GM19324 (cell line): Measurements from ENCODE around the gene MAP2K5.

Experiments used
- ATAC-seq: cut with Tn5 transposase; IDR thresholded peaks from one replicate; pipeline ENCODE4 v1.9.1; 2021; ENCODE audit warnings: mild to moderate bottlenecking, moderate library complexity; ENCODE audit not compliant: unreplicated experiment, low FRiP score

Gene MAP2K5

DNA sequence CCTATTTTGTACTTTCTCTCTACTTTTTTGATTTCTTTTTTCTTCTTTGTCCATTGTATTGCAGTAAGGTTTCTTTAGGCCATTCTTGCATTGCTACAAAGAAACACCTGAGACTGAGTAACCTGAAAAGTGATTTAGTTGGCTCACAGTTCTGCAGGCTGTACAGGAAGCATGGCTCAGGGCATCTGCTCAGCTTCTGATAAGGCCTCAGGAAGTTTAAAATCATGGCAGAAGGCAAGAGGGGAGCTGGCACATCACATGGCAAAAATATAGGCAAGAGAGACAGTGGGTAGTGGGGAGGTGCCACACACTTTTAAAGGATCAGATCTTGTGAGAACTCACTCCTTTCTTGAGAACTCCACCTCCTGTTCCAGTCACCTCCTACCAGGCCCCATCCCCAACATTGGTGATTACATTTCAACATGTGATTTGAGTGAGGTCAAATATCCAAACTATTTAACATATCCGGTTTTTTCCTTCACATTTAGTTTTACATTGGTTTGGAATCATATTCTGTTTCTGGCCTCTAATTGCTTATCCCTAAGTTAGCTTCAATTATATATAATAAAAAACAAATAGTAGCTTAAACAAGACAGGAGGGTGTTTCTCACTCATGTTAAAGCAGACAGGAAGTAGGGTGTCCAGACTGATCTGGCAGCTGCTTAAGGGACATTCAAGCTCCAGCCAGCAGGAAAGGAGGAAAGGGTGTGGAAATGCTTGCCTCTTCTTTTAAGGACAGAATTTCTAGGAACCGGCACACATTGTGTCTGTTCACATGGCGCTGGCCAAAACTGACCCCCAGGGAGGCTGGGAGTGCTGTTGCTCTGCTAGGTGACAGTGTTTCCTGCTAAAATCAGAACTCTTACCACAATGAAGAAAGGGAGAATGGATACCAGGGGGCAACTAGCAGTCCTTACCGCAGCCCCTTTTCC, 254.0 kb downstream of the MAP2K5 start:
- ATAC-seq: no peak

DNA sequence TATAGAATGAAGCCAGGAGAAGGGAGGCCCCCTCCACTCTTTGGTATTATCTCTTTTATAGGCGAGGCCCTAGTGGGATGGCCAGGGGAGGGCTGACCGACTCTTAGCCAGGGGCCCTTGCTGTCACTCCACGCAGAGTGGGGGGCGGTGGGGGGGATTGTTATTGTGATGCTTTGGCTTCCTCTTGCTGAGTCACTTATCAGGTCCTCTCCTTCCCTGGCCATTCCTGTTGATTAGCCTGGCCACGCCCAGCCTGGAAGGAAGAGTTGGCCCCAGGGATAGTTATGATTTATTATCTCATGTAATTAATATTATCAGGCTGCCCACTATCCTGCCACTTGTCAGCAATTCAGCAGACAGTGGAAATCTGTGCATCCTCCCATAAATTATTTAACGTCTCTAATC, 257.3 kb downstream of the MAP2K5 start:
- ATAC-seq: no peak

DNA sequence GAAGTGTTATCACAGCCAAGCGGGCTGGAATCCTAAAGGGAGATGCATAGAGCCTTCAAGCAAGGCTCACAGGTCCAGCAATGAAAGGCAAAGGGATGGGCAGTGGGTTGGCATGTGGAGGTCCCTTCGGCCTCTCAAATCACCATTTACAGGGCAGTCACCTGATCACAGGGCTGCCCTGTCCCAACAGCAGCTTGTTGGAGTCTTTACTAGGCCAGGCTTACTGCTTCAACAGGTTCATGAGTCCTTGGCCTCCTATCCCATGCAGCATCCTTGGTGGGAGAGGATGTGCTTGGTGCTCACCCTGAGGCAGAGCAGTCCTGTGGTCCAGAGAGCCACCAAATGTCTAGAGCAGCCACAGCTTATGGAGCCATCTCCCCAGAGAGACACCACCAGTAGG, 258.6 kb downstream of the MAP2K5 start:
- no peak for ATAC-seq

DNA sequence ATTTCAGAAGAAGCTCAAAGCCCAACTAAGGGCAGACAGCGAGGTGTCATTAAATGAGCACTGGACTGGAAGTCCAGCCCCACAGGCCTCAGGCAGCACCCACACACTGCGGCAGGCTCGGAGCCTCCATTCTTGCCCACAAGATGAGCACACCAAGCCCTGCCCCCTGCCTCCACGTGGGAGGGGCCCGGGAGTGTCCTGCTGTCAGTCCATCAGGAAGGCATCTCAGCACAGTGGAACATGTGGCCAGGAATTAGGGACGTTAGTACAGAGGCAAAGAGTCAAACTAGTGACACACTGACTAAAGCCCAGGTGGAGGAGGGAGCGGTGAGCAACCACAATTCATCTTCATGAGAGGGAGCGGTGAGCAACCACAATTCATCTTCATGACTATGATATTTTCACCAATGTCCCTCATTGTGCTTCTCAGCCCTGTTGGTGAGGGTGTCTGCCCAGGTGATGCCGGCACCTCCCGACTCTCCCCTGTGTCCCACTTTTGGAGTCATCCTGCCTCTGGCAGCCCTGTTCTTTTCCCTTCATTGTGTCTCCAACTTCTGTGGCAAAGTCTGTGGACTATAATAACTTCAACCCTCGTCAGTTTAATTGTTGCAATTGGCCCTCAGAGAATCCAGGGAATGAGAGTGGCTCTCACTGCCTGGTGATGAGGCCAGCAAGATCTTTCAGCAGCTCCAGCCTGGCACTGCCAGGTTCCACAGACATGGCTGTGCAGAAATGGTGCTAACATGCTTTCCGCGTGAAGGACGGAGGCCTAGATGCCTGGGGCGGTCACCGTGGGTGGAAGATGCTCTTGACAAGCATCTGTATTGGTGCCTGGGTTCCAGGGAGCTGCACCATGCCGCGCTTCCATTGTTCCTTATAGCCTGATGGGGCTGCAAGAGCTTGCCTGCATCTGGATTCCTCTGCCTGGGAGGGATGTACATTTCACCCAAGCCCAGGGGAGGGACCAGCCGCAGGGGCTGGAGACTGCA, 259.7 kb downstream of the MAP2K5 start:
- ATAC-seq: no peak

DNA sequence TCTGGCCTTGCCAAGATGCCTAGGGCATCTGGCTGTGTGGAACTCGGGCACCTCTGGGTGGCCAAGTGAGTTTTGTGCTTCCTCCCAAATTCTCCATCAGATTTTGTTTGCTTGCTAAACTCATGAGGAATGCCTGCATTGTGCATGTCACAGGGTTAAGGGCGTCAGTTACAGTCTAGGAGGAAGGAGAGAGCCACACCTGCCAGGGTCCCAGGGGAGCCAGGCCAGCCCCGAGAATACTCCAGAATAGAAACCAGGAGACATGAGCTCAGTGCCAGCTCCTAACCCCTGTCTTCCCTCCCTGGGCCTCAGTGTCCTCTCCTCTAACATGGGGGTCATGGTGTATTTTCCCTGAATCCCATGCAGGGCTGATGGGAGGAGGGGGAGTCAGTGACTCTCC, 260.8 kb downstream of the MAP2K5 start:
- ATAC-seq: no peak

DNA sequence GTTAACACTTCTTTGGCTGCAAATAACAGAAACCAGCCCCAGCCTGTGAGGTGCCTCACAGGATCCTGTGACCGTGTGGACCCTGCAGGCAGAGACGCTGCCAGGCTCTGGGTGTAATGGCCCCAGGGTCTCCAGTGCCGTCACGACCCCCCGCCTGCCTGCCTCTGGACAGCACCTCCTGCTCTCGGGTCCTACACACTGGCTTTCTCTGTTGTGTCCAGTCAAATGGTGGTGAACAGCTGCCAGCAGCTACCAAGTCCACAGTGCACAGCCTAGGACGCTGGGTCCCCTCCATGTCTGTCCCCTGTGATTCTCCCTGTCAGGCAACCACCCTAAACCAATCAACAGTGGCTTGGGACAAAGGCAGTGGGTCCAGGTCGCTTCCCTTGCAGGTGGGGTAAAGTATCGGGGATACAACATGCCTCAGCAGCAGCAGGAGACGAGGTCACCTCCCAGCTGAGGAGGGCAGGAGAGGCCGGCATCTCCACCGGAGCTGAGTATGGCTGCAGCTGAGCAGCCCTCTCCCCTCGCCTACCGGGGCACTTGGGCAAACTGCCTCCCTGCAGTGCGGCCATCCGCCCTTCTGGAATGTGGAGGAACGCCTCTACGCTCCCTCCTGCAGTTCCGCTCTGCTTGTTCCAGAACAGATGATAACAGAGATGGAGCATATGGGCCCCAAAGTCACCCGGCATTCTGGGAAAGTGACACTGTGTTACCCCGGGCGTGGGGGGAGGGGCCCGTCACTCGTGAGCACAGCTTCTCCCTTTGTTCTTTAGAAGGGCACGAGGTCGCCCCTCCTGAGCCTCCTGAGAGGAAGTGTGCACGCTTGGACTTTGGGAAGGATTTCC, 261.7 kb downstream of the MAP2K5 start:
- no peak for ATAC-seq

DNA sequence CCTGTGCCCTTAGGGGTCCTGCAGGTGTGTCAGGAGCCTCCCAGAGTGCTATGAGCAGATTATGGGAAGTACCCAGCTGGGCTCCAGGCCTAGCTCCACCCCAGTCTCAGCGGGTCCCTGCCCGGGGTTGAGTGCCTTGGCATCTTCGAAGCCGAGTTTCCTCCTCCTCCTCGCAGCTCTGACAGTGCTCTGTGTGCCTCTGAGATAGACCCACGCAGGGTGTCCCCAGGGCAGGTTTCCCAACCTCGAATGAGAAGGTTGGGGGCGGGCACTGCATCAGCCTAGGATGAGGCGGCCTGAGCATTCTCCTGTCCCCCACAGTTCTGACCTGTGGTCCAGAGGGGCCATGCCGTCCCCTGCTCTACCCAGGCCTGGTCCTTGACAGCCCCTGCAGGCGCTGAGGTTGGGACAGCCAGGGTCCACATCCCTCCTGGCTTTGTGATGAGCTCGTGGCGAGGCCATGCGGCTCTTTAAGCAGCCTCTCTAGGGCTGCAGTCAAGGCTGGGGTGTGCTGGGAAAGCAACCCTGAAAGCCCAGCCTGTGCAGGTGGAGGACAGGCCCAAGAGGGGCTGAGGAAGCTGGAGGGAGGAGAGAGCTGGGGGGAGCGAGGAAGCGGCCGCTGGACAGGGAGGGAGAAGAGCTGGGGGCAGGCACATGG, 262.6 kb downstream of the MAP2K5 start:
- no peak for ATAC-seq

DNA sequence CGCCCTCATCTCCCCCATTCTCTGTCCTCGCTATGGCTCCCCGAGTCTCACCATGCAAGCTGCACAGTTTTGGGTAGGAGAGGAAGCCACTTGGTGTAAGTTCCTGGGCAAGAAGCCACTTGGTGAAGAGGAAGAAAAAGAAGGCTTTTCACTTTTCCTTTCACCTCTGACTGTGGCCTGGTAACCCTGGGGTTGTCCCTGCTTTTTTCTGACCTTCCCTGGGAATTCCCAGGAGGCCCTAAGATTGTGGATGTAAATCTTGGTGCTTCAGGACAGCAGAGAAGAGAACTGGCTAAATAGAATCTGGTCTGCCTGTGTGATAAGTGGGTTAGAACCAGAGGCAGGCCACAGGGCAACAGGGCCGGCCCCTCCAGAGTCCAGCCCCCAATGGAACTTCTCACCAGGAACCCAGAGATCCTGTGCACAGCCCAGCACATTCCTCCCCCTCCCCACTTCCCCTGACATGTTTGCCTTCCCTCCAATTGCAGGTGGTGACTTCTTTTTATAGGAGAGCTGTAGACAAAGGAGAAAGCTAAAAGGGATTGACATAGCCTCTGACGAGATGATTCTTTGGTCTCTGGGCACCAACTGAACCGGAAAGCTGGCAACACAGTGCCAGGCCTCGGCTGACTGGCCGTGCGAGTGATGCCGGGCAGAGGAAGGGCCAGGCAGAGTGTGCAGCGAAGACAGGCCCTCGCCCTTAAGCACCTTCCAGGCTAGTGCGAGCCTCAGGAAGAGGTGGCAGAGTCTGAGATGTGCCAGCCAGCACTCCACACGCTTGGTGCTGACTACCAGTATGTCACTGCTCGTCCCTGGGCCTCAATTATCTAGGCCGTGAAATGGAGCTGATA, 263.4 kb downstream of the MAP2K5 start:
- ATAC-seq: no peak

DNA sequence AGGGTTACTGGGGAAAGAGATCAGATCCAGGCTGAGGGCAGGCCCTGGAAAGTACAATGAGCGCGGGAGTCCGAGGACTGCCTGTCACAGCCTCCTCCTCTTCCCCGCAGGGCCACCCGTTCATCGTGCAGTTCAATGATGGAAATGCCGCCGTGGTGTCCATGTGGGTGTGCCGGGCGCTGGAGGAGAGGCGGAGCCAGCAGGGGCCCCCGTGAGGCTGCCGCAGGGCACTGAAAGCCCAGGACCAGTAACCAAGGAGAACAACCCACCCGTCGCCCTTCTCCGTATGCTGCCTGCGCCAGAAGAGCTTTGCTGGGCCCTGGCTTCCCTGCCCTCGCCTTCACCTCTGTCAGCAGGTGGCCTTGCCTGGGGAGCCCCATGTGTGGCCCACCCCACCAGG, 264.0 kb downstream of the MAP2K5 start:
- no peak for ATAC-seq

DNA sequence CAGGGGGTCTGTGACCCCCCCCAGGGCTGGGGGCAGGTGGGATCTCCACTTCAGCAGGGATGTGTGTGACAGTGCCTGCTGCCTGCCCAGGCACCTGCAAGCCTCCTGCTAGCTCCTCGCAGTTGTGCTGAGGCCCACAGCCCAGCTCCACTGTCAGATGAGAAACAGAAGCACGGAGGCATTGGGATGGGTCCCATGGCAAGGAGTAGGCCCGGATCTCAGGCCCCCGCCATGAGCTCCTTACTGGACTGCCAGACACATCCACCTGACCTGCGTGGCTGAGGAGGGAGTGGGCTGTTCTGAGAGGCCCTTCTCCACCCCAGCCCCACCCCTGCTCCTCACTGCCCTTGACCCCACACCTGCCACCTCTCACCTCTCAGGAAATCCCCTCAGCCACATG, 264.6 kb downstream of the MAP2K5 start:
- no peak for ATAC-seq

DNA sequence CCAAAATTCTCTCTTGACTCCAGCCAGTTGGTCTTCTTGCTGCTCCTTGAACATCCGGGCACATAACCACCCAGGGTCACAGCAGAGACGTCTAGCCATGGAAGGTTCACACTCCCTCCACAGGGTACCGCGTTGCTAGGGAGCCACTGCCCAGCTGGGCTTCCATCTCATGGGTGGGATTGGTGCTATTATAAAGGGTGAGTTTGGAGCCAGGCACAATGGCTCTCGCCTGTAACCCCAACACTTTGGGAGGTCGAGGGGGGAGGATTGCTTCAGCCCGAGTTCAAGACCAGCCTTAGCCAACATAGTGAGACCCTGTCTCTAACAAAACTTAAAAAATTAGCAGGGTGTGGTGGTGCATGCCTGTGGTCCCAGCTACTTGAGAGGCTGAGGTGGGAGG, 265.3 kb downstream of the MAP2K5 start:
- no peak for ATAC-seq

DNA sequence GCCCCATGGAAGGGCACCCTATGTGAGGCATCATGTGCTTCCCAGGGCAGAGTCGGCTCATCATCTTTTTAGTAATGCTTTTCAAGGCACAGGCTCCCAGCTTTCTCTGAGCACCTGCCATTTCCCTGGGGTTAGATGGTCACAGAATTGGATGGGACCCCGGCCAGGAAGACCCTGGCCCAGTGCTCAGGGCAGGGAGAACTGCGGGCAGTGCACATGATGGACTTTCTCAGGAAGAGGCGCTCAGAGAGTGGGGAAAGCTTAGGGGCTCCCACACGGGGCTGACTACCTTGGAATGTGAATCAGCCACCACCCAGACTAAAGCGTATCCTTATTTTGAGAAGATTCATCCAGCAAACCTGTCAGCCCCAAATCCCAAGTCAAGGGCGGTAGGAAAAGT, 266.3 kb downstream of the MAP2K5 start:
- no peak for ATAC-seq

DNA sequence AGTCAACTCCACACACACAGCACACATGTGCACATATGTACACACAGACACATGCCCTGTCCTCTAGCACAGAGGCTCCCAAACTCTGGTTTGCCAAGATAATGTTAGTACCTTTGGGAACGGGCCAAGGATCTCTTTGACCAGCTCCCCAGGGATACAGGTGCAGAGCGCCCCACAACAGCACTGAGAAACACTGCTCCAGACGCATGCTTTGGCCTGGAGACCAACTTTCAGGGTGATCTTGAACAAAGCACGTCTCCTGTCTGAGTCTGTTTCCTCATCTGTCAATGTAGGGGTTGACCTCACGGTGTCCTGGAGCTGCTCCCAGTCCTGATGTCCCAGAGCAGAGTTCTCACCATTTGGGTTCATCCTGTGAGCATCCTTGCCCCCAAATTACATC, 266.9 kb downstream of the MAP2K5 start:
- ATAC-seq: no peak

DNA sequence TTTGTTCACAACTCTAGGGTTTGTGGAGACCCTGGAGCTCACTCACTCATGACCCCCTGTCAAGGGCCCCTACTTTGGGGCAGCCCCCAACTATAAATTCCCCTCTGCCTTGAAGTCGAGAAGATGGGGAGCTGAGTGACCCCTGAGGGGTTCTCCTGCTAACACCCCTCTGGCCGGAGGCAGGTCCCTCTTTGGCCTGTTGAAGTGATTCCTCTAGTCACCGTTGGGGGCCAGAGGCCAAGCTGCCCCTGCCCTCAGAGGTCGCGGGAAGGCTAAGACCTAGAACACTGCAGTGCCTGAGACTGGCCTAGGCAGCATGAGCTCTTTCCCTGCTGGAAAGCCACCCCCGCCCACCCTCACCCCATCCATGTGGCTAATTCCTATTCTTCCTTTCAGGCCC, 267.4 kb downstream of the MAP2K5 start:
- no peak for ATAC-seq

DNA sequence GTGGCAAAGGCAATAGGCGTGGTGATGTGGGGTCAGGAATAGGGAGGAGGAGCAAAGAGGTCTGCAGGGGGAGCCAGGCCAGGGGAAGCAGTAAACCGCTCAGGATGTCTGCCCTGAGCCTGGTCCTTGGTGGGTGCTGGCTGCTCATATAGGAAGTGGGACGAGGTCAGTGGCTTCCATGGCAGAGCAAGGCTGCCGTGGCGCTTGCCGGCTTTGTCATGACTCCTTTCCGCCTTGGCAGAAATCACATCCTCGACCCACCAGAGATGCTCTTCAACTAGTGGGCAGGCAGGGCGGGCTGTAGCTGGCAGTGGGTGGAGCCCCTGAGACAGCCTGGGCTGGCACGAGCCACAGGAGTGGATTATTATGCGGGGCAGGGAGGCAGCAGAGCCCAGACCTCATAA, 269.7 kb downstream of the MAP2K5 start:
- no peak for ATAC-seq

DNA sequence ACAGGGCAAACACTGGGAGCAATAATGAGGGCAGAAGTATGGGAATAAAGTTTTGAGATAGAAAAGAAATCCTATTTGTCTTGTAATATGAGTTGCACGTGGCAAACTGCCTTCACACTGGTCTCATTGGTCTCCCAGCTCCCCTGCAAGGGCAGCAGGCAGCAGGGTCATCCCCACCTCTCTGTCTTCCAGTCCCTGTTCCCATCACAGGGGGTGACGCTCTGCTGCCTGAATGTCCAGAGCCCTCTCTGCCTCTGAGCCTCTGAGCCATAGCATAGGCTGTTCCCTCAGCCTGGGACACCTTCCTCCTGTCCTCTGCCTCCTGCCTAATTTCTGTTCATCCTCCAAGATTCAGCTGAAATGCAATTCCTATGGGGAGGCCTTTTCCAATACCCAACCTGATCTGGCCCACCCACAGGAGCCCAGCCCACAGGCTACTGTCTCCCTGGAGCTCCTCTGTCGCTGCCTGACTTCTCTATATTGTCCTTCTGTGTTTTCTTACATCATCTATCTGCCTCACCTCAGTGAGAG, 270.7 kb downstream of the MAP2K5 start:
- no peak for ATAC-seq

DNA sequence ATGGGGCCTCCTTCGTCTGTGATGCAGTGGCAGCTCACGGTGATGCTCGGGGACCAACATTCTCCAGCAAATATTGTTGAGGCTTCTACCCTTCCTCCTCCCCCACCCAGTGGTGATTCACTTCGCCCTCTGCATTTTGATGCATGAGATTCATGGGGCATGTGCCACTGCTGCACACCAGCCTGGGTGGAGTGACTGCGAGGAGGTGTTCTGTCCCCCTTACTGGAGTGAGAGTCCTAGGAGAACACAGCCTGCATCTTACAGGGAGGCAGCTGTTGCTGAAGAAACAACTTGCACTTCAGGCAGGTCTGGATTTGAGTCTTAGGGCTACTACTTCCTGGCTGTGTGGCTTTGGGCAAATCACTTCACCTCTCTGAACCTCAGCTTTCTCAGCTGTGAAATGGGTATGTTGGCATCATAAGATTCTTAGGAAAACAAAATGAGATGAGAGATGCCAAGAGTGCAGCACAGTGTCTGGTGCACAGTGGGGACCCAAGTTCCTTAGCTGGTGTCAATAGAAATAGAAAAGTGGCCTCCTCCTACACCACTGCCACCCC, 272.6 kb downstream of the MAP2K5 start:
- ATAC-seq: no peak

DNA sequence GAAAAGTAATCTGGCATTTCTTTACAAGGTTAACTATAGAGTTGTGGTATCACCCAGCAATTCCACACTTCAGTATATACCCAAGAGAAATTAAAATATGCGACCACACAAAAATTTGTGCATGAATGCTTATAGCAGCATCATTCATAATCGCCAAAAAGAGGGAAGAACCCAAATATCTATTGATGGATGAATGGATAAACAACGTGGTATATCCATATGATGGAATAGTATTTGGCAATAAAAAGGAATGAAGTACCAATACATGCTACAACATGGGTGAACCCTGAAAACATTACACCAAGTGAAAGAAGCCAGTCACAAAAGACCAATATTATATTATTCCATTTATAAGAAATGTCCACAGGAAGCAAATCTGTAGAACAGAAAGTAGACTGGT, 274.2 kb downstream of the MAP2K5 start:
- no peak for ATAC-seq
